Measurements from ENCODE around the gene EBP. TPM values are rescaled to one million over a fixed set of nuclear protein-coding genes. Genes with fewer than 3 reads are reported as not detected.

EBP gene
- polyA plus RNA-seq (2013, experiment 1 of 4), result 129 TPM
- 123 TPM for polyA plus RNA-seq (2013, experiment 2 of 4)
- 118 TPM for polyA plus RNA-seq (2013, experiment 3 of 4)
- polyA plus RNA-seq (2013, experiment 4 of 4), result 123 TPM

DNA sequence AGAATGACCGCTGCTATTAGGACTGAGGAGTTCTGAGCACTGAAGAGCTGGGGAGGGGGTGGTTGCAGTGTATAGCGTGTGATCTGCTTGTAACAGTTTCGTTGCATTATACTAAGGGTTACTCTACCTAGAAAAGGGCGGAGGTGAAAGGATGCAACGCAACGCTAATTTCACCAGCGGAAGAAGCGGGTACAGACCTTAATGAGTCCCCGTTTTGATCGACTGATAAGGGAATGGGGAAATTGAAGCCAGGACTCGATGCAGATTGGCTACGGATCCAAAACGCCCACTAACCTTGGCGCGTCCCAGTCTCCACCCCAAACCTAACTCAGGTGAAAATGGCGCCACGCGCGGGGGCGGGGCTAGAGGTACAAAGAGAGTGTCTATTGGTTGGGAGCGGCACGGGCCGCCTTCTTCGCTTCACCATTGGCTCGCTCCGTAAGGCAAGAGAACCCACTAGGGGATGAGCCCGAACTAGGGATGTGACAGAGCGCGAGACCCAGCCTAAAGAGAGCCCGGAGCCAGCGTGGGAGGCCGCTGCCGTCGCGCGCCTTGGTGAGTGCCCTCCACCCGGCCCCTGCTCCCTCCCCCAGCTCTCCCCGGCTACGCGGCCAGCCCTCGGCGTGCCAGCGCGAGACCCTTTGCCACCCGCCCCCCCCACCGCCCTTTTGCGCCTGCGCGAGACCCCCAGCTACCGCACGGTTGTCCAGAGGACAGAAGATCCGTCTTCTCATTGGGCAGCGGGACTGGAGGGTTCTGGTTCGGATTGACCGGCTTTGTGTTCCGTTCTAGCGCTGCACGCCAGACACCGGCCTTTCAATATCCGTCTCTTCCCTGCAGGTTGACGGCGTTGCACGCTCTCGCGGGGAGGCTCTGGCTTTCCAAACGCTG lies at the start of gene EBP:
EBP (plus strand) TSS at position 456 of the 891 bp plus-strand sequence. CDS start 1,964 bp downstream, outside the sequence.
- Histone ChIP-seq H3K36me3 (ENCODE audit: control insufficient read depth, insufficient read depth, low read length) (no peaks in the 10 kb centered on the region), H3K4me1 (ENCODE audit: control insufficient read depth, insufficient read depth, low read length) (no peaks in the 10 kb centered on the region), H3K27me3 (ENCODE audit: control insufficient read depth, insufficient read depth, low read length, poor library complexity, severe bottlenecking) (no peaks in the 10 kb centered on the region), H3K9me3 (ENCODE audit: control insufficient read depth, low read length) (no peaks in the 10 kb centered on the region), H3K4me3 (ENCODE audit: insufficient read depth, low read depth, low read length) (peak within 1 kb of the TSS; percentile 50), H3K27ac (ENCODE audit: insufficient read depth, low read depth, low read length, poor library complexity, severe bottlenecking) (peak within 1 kb of the TSS; percentile 0)
- WGBS, 2 experiments, result 1% methylated on average over 63 to 66 of the region's 66 CpGs

DNA sequence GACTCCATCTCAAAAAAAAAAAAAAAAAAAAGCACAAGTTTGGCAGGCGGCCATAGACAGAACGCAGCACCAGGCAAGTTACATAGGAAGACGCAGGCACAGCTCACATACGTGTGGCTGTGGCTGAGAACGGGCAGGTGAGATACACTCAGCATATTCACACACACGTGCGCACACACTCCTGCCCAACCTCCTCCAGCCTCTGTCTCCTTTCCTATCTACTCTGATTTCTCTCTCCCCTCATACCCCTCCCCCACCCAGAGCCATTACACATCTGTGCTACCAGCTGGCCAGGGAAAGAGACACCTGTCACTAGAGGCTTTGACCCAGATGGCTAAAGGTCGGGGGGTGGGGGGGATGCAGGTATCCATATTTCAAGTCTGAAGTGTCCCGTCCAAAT lies 49.4 kb upstream of the EBP start:
- no peaks in the 10 kb centered on the region for H3K36me3 ChIP-seq (ENCODE audit: control insufficient read depth, insufficient read depth, low read length)
- peak overlapping the region; percentile 60 for H3K27ac ChIP-seq (ENCODE audit: insufficient read depth, low read depth, low read length, poor library complexity, severe bottlenecking)
- peaks cover 22% of the 10 kb centered on the region for H3K4me1 ChIP-seq (ENCODE audit: control insufficient read depth, insufficient read depth, low read length)
- no peaks in the 10 kb centered on the region for H3K9me3 ChIP-seq (ENCODE audit: control insufficient read depth, low read length)
- no peak overlapping the region for H3K4me3 ChIP-seq (ENCODE audit: insufficient read depth, low read depth, low read length)
- WGBS, 2 experiments, result 79 to 83% methylated on average over 7 to 9 of the region's 9 CpGs
- no peaks in the 10 kb centered on the region for H3K27me3 ChIP-seq (ENCODE audit: control insufficient read depth, insufficient read depth, low read length, poor library complexity, severe bottlenecking)

DNA sequence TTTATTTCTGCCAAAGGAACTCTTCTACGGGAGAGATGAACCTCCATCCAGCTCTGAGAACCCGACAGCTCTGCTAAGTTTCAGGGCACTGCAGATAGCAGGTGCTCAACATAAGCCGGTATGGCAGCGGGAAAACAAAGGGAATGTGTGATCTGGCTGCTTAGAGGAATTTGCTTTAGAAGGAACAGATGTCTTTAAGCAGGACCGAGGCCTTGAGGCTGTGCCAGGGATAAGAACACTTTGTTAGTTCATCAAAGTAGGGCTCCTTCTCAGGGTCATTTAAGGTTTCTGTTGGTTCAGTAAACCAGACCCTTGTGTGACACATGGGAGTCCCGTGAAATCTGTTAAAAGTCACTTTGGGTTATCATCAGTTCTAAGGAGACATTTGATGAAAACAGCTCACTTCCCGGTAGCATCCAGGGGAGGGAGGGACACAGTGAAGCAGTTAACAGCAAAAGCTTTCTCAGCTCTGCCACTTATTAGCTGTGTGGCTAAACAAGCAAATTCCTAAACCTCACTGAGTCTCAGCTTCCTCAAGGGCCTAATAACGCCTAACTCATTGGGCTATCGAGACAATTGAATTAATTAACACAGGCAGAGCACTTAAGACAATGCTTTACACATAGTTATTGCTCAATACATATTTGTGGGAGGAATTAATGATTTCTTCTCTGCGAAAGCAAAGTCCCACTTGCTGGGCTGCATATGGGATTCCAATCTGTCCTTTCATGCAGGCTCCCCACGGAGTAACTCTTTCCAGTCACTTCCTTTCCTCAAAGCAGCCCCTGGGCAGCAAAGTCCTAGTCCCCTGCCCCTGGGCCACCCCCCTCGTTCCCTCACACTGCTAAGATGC lies 48.5 kb upstream of the EBP start:
- H3K27ac ChIP-seq (ENCODE audit: insufficient read depth, low read depth, low read length, poor library complexity, severe bottlenecking), result peak overlapping the region; percentile 60
- H3K36me3 ChIP-seq (ENCODE audit: control insufficient read depth, insufficient read depth, low read length), result no peaks in the 10 kb centered on the region
- 20 to 26% methylated on average over 10 to 11 of the region's 12 CpGs for WGBS, 2 experiments
- no peaks in the 10 kb centered on the region for H3K27me3 ChIP-seq (ENCODE audit: control insufficient read depth, insufficient read depth, low read length, poor library complexity, severe bottlenecking)
- no peaks in the 10 kb centered on the region for H3K9me3 ChIP-seq (ENCODE audit: control insufficient read depth, low read length)
- H3K4me1 ChIP-seq (ENCODE audit: control insufficient read depth, insufficient read depth, low read length), result peaks cover 14% of the 10 kb centered on the region
- no peak overlapping the region for H3K4me3 ChIP-seq (ENCODE audit: insufficient read depth, low read depth, low read length)

DNA sequence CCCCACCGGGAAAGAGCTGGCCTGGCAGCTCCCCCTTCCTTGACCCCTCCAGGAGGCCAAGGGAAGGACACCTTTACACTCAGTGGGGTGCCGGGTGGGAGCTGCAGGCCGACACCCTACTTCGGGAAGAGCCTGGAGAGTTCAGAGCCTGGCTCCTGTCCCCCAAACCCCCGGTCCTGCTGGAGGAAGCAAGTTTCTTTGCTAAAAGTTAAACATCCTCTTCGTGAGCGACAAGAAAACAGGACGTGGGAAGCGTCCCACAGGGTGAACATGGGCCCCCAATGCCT lies 48.0 kb upstream of the EBP start:
- H3K36me3 ChIP-seq (ENCODE audit: control insufficient read depth, insufficient read depth, low read length), result no peaks in the 10 kb centered on the region
- H3K27ac ChIP-seq (ENCODE audit: insufficient read depth, low read depth, low read length, poor library complexity, severe bottlenecking), result peak overlapping the region; percentile 8
- no peaks in the 10 kb centered on the region for H3K9me3 ChIP-seq (ENCODE audit: control insufficient read depth, low read length)
- peaks cover 9% of the 10 kb centered on the region for H3K4me1 ChIP-seq (ENCODE audit: control insufficient read depth, insufficient read depth, low read length)
- no peak overlapping the region for H3K4me3 ChIP-seq (ENCODE audit: insufficient read depth, low read depth, low read length)
- 22 to 23% methylated on average over 9 of the region's 9 CpGs for WGBS, 2 experiments
- H3K27me3 ChIP-seq (ENCODE audit: control insufficient read depth, insufficient read depth, low read length, poor library complexity, severe bottlenecking), result no peaks in the 10 kb centered on the region

DNA sequence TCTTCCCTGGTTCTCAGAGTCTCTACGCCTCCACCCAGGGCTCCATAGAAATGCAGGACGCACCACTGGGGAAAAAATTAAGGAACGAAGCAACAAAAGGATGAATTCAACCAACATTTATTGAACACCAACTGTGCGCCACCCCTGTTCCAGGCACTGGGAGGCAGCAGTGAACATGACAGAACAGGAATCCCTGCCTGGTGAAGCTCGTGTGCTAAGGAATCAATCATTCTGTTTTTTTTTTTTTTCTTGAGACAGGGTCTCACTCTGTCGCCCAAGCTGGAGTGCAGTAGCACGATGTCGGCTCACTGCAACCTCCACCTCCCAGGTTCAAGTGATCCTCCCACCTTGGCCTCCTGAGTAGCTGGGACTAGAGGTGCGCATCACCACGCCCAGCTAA lies 47.5 kb upstream of the EBP start:
- WGBS, 2 experiments, result 41 to 46% methylated on average over 10 of the region's 10 CpGs

DNA sequence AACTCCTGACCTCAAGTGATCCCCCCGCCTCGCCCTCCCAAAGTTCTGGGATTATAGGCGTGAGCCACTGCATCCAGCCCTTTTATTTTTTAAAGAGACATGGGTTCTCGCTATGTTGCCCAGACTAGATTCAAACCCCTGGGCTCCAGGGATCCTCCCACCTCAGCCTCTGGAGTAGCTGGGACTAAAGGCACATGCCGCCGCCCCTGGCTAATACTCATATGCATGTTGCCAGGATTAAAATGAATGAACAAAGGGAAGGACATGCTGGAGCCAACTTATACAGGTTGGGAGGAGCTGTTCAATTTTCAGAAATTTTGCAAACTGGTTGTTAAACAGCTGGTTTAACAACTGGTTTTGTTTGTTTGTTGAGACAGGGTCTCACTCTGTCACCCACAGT lies 47.0 kb upstream of the EBP start:
- WGBS, 2 experiments, result 81 to 83% methylated on average over 6 of the region's 6 CpGs
- Histone ChIP-seq H3K27me3 (ENCODE audit: control insufficient read depth, insufficient read depth, low read length, poor library complexity, severe bottlenecking) (no peaks in the 10 kb centered on the region), H3K4me1 (ENCODE audit: control insufficient read depth, insufficient read depth, low read length) (peaks cover 9% of the 10 kb centered on the region), H3K9me3 (ENCODE audit: control insufficient read depth, low read length) (no peaks in the 10 kb centered on the region), H3K4me3 (ENCODE audit: insufficient read depth, low read depth, low read length) (no peak overlapping the region), H3K36me3 (ENCODE audit: control insufficient read depth, insufficient read depth, low read length) (no peaks in the 10 kb centered on the region), H3K27ac (ENCODE audit: insufficient read depth, low read depth, low read length, poor library complexity, severe bottlenecking) (no peak overlapping the region)

More for the DNA sequence above, 47.5 kb upstream of the EBP start:
- no peaks in the 10 kb centered on the region for H3K36me3 ChIP-seq (ENCODE audit: control insufficient read depth, insufficient read depth, low read length)
- no peak overlapping the region for H3K4me3 ChIP-seq (ENCODE audit: insufficient read depth, low read depth, low read length)
- no peak overlapping the region for H3K27ac ChIP-seq (ENCODE audit: insufficient read depth, low read depth, low read length, poor library complexity, severe bottlenecking)
- H3K27me3 ChIP-seq (ENCODE audit: control insufficient read depth, insufficient read depth, low read length, poor library complexity, severe bottlenecking), result no peaks in the 10 kb centered on the region
- peaks cover 9% of the 10 kb centered on the region for H3K4me1 ChIP-seq (ENCODE audit: control insufficient read depth, insufficient read depth, low read length)
- H3K9me3 ChIP-seq (ENCODE audit: control insufficient read depth, low read length), result no peaks in the 10 kb centered on the region

DNA sequence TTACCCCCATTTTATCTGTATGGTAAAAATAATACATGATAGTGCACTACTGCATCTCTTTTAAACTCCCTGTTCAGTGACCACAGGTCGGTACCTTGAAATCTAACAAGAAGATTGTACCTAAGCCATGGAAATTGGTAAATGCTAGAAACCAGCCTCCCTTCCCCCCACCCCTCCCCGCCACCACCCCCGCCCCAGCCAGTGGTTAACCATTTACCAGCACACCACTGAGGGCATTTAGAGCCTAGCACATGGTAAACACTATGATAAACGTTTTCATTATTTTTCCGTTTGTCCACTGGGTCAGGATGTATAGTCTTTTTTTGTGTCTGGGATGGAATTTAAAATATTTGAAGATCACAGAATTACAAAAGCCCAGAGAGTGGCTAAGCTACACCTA lies 46.3 kb upstream of the EBP start:
- H3K27me3 ChIP-seq (ENCODE audit: control insufficient read depth, insufficient read depth, low read length, poor library complexity, severe bottlenecking), result no peaks in the 10 kb centered on the region
- WGBS, 2 experiments, result 40 to 50% methylated on average over 1 of the region's 5 CpGs
- no peaks in the 10 kb centered on the region for H3K36me3 ChIP-seq (ENCODE audit: control insufficient read depth, insufficient read depth, low read length)
- H3K9me3 ChIP-seq (ENCODE audit: control insufficient read depth, low read length), result no peaks in the 10 kb centered on the region
- peak overlapping the region; percentile 67 for H3K4me3 ChIP-seq (ENCODE audit: insufficient read depth, low read depth, low read length)
- peaks cover 9% of the 10 kb centered on the region for H3K4me1 ChIP-seq (ENCODE audit: control insufficient read depth, insufficient read depth, low read length)
- H3K27ac ChIP-seq (ENCODE audit: insufficient read depth, low read depth, low read length, poor library complexity, severe bottlenecking), result no peak overlapping the region

DNA sequence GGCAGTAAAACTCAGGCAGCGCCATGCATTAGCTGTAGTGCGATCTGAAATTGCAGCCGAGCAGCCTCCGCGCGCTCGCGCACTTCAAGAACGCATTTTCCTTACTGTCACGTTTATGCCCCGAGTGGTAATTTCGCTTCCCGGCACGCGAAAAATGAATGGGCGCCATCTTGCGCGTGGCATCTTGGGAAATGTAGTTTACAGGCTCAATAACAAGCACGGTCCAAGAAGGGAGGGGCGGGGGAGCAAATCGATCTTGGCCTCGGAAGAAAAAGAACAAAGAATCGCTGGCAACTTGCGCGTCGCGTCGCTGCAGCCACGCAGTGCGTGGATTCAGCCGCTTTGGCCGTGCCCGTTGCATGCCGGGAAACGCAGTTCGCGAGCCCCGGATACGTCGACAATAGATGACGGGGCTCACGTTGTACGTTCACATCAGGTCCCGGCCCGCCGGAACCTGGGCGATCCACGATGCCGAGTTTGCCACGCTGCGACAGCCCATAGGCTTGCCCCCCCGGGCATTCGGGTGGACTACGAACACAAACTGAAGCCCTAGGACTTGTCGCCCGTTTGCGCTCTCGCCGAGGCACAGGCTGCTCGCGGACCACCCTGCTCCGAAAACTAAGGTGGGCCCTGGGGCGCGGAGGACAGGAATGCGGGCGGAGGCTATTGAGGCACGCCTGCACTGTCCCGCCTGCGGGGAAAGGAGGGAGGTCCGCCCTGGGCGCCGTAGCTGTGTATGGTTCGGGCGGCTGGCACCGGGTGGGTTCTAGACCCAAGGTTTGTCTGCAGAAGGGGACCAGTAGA lies 45.6 kb upstream of the EBP start, which contains the start of gene FTSJ1:
FTSJ1 (plus strand) TSS at position 426 of the 804 bp plus-strand sequence. CDS start 1,849 bp downstream, outside the sequence.
- H3K36me3 ChIP-seq (ENCODE audit: control insufficient read depth, insufficient read depth, low read length), result no peaks in the 10 kb centered on the region
- no peak within 1 kb of the TSS for H3K27ac ChIP-seq (ENCODE audit: insufficient read depth, low read depth, low read length, poor library complexity, severe bottlenecking)
- peak within 1 kb of the TSS; percentile 67 for H3K4me3 ChIP-seq (ENCODE audit: insufficient read depth, low read depth, low read length)
- WGBS, 2 experiments, result 0 to 1% methylated on average over 75 of the region's 75 CpGs
- no peaks in the 10 kb centered on the region for H3K27me3 ChIP-seq (ENCODE audit: control insufficient read depth, insufficient read depth, low read length, poor library complexity, severe bottlenecking)
- no peaks in the 10 kb centered on the region for H3K9me3 ChIP-seq (ENCODE audit: control insufficient read depth, low read length)
- peaks cover 9% of the 10 kb centered on the region for H3K4me1 ChIP-seq (ENCODE audit: control insufficient read depth, insufficient read depth, low read length)

DNA sequence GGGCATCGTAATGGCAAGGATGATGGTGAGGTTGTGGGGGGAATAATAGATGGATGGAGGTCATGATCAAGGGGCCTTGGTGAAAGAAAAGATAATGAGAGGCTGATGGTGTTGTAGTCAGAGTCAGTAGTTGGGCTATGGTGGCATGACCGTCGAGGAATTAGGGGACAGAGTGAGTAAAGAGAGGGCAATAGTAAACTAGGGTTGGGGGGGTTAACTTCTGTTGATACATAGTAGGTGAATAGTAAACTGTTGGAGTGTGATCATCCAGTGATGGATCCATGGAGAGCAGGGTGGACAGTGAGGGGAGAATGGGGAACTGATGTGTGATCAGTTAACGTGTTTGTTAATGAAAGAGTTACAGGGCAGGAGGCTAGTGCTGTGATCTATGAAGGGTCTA lies 44.7 kb upstream of the EBP start:
- no peaks in the 10 kb centered on the region for H3K9me3 ChIP-seq (ENCODE audit: control insufficient read depth, low read length)
- H3K36me3 ChIP-seq (ENCODE audit: control insufficient read depth, insufficient read depth, low read length), result no peaks in the 10 kb centered on the region
- no peaks in the 10 kb centered on the region for H3K27me3 ChIP-seq (ENCODE audit: control insufficient read depth, insufficient read depth, low read length, poor library complexity, severe bottlenecking)
- H3K4me3 ChIP-seq (ENCODE audit: insufficient read depth, low read depth, low read length), result peak overlapping the region; percentile 67
- H3K27ac ChIP-seq (ENCODE audit: insufficient read depth, low read depth, low read length, poor library complexity, severe bottlenecking), result no peak overlapping the region
- H3K4me1 ChIP-seq (ENCODE audit: control insufficient read depth, insufficient read depth, low read length), result peaks cover 9% of the 10 kb centered on the region
- 62 to 70% methylated on average over 4 of the region's 4 CpGs for WGBS, 2 experiments

Measured in ectodermal cell (in vitro differentiated cells).